ENCODE data around the gene PDLIM1. TPM values are rescaled to one million over a fixed set of nuclear protein-coding genes. Genes with fewer than 3 reads are reported as not detected.

PDLIM1 gene
- total RNA-seq, 1 donor from 2014 or later = 2.6 TPM

DNA sequence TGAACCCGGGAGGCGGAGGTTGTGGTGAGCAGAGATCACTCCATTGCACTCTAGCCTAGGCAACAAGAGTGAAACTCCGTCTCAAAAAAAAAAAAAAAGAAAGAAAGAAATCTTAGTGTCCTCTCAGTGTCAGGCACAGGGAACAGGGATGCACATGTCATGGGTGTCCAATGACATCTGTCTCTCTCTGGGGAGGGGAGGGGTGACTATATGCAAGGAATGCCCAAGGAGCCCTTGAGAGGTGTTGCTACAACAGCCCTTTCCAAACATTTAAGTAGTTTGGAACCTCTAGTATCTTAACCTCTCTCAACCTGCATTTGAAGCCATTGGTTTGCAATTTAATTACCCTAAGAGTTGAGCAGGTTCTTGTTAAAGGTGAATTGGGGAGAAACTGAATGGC, 28.9 kb downstream of the PDLIM1 start:
- intact Hi-C loops (cut with micrococcal nuclease) = no loop called here
- DNase-seq (ENCODE audit: low spot score) = no peak
- Mint-ChIP-seq H3K4me3 (no peak overlapping the region), H3K27me3 (ENCODE audit: insufficient read depth) (peaks cover 2% of the 10 kb centered on the region), H3K27ac (no peak overlapping the region), H3K9me3 (no peaks in the 10 kb centered on the region), H3K36me3 (ENCODE audit: low read depth) (peaks cover 4% of the 10 kb centered on the region), H3K4me1 (ENCODE audit: low read depth) (no peaks in the 10 kb centered on the region)

GRCh38 chr10:95260909-95261552, 29.8 kb downstream of the PDLIM1 start:
- Mint-ChIP-seq H3K36me3 (ENCODE audit: low read depth) (peaks cover 2% of the 10 kb centered on the region), H3K27ac (no peak overlapping the region), H3K27me3 (ENCODE audit: insufficient read depth) (peaks cover 2% of the 10 kb centered on the region), H3K9me3 (no peaks in the 10 kb centered on the region), H3K4me3 (no peak overlapping the region), H3K4me1 (ENCODE audit: low read depth) (no peaks in the 10 kb centered on the region)
- DNase-seq (ENCODE audit: low spot score) = no peak
- intact Hi-C loops (cut with micrococcal nuclease) = no loop called here

GRCh38 chr10:95260397-95260881, 30.4 kb downstream of the PDLIM1 start:
- Mint-ChIP-seq H3K27me3 (ENCODE audit: insufficient read depth) (peaks cover 2% of the 10 kb centered on the region), H3K36me3 (ENCODE audit: low read depth) (peaks cover 2% of the 10 kb centered on the region), H3K4me3 (no peak overlapping the region), H3K4me1 (ENCODE audit: low read depth) (no peaks in the 10 kb centered on the region), H3K27ac (no peak overlapping the region), H3K9me3 (no peaks in the 10 kb centered on the region)
- no peak for DNase-seq (ENCODE audit: low spot score)
- intact Hi-C loops (cut with micrococcal nuclease) = no loop called here

GRCh38 chr10:95257849-95258248, 33.0 kb downstream of the PDLIM1 start:
- intact Hi-C loops (cut with micrococcal nuclease) = no loop called here
- Mint-ChIP-seq H3K9me3 (no peaks in the 10 kb centered on the region), H3K36me3 (ENCODE audit: low read depth) (peaks cover 2% of the 10 kb centered on the region), H3K27me3 (ENCODE audit: insufficient read depth) (peaks cover 3% of the 10 kb centered on the region), H3K4me1 (ENCODE audit: low read depth) (peaks cover 8% of the 10 kb centered on the region), H3K27ac (no peak overlapping the region), H3K4me3 (no peak overlapping the region)
- DNase-seq (ENCODE audit: low spot score) = no peak

DNA sequence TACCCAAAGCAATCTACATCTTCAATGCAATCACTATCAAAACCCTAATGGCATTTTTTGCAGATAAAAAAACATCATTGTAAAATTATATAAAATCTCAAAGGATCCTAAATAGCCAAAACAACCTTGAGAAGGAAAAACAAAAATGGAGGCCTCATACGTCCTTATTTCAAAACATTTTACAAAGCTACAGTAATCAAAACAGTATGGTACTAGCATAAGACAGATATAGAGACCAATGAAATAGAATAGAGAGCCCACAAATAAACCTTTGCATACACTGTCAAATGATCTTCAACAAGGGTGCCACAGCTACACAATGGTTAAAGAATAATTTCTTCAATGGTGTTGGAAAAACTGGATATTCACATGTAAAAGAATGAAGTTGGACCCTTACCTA, 34.5 kb downstream of the PDLIM1 start:
- H3K36me3 Mint-ChIP-seq (ENCODE audit: low read depth) = peaks cover 2% of the 10 kb centered on the region
- peaks cover 8% of the 10 kb centered on the region for H3K4me1 Mint-ChIP-seq (ENCODE audit: low read depth)
- no peak for DNase-seq (ENCODE audit: low spot score)
- no peak overlapping the region for H3K27ac Mint-ChIP-seq
- H3K4me3 Mint-ChIP-seq = no peak overlapping the region
- H3K27me3 Mint-ChIP-seq (ENCODE audit: insufficient read depth) = peaks cover 8% of the 10 kb centered on the region
- H3K9me3 Mint-ChIP-seq = no peaks in the 10 kb centered on the region
- intact Hi-C loops (cut with micrococcal nuclease) = no loop called here

DNA sequence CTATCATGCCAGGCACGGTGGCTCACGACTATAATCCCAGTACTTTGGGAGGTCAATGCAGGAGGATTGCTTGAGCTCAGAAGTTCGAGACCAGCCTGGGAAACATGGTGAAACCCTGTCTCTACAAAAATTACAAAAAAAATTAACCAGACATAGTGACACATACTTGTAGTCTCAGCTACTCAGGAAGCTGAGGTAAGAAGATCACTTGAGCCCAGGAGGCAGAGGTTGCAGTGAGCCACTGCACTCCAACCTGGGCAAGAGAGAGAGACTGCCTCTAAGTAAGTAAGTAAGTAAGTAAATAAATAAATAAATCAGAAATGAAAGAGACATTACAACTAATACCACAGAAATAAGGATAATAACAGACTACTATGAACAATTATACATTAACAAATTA, 36.2 kb downstream of the PDLIM1 start:
- intact Hi-C loops (cut with micrococcal nuclease) = no loop called here
- peaks cover 8% of the 10 kb centered on the region for H3K27me3 Mint-ChIP-seq (ENCODE audit: insufficient read depth)
- no peak overlapping the region for H3K4me3 Mint-ChIP-seq
- peaks cover 8% of the 10 kb centered on the region for H3K4me1 Mint-ChIP-seq (ENCODE audit: low read depth)
- peaks cover 2% of the 10 kb centered on the region for H3K36me3 Mint-ChIP-seq (ENCODE audit: low read depth)
- no peaks in the 10 kb centered on the region for H3K9me3 Mint-ChIP-seq
- no peak for DNase-seq (ENCODE audit: low spot score)
- no peak overlapping the region for H3K27ac Mint-ChIP-seq

- H3K36me3 Mint-ChIP-seq (ENCODE audit: low read depth) = peaks cover 3% of the 10 kb centered on the region
- no peak overlapping the region for H3K27ac Mint-ChIP-seq
- intact Hi-C loops (cut with micrococcal nuclease) = no loop called here
- DNase-seq (ENCODE audit: low spot score) = no peak
- peaks cover 8% of the 10 kb centered on the region for H3K4me1 Mint-ChIP-seq (ENCODE audit: low read depth)
- no peak overlapping the region for H3K4me3 Mint-ChIP-seq
- no peaks in the 10 kb centered on the region for H3K9me3 Mint-ChIP-seq
- H3K27me3 Mint-ChIP-seq (ENCODE audit: insufficient read depth) = peaks cover 8% of the 10 kb centered on the region
Measured at GRCh38 chr10:95253686-95254085, 37.1 kb downstream of the PDLIM1 start.

DNA sequence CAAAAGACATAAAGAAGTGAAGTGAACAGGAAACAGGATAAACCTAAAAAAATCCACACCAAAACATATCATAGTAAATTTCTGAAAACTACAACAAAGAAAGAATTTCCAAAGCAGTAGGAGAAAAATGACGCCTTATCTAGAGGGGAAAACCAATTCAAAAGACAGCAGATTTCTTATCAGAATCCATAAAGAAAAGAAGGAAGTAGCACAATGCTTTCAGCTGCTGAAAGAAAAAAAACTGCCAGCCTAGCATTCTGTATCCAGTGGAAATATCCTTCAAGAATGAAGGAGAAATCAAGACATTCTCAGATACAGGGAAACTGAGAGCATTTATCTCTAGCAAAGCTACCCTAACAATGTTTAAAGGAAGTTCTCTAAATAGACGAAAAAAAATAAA, 37.8 kb downstream of the PDLIM1 start:
- no peak overlapping the region for H3K27ac Mint-ChIP-seq
- intact Hi-C loops (cut with micrococcal nuclease) = no loop called here
- peaks cover 8% of the 10 kb centered on the region for H3K4me1 Mint-ChIP-seq (ENCODE audit: low read depth)
- H3K4me3 Mint-ChIP-seq = no peak overlapping the region
- DNase-seq (ENCODE audit: low spot score) = no peak
- H3K9me3 Mint-ChIP-seq = no peaks in the 10 kb centered on the region
- peaks cover 8% of the 10 kb centered on the region for H3K27me3 Mint-ChIP-seq (ENCODE audit: insufficient read depth)
- peaks cover 3% of the 10 kb centered on the region for H3K36me3 Mint-ChIP-seq (ENCODE audit: low read depth)

- H3K27me3 Mint-ChIP-seq (ENCODE audit: insufficient read depth) = peaks cover 8% of the 10 kb centered on the region
- H3K9me3 Mint-ChIP-seq = no peaks in the 10 kb centered on the region
- peaks cover 2% of the 10 kb centered on the region for H3K36me3 Mint-ChIP-seq (ENCODE audit: low read depth)
- H3K4me1 Mint-ChIP-seq (ENCODE audit: low read depth) = peaks cover 23% of the 10 kb centered on the region
- no peak overlapping the region for H3K27ac Mint-ChIP-seq
- no peak for DNase-seq (ENCODE audit: low spot score)
- H3K4me3 Mint-ChIP-seq = no peak overlapping the region
- intact Hi-C loops (cut with micrococcal nuclease) = no loop called here
Measured at GRCh38 chr10:95250856-95251255, 39.9 kb downstream of the PDLIM1 start.

DNA sequence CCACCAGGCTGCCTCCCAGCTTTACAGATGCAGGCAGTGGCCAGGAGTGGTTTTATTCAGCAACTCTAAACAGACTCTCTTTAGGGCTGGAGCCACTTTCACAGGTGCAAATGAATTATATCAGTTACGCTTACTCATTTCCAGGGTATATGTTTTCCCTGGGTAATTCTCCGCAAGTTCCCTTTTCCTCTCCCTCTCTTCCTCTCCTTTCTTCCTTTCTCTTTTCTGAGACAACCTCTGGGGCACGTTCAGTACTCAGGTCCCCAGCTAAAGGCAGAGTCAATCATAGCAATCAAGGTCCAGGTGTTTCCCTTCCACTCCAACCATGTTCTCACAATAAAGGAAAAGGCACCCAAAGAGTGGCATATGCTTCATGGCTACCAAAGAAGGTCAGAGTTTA, 41.3 kb downstream of the PDLIM1 start:
- intact Hi-C loops (cut with micrococcal nuclease) = loop anchor here (5.0 to 10.0 kb wide), 4 partner anchors 43 to 353 kb away; partner anchors contain the start of genes PDLIM1 and SORBS1
- Mint-ChIP-seq H3K36me3 (ENCODE audit: low read depth) (peaks cover 2% of the 10 kb centered on the region), H3K9me3 (no peaks in the 10 kb centered on the region), H3K27me3 (ENCODE audit: insufficient read depth) (peaks cover 8% of the 10 kb centered on the region), H3K4me1 (ENCODE audit: low read depth) (peaks cover 28% of the 10 kb centered on the region), H3K27ac (peak overlapping the region; percentile 61), H3K4me3 (no peak overlapping the region)
- DNase-seq (ENCODE audit: low spot score) = no peak

DNA sequence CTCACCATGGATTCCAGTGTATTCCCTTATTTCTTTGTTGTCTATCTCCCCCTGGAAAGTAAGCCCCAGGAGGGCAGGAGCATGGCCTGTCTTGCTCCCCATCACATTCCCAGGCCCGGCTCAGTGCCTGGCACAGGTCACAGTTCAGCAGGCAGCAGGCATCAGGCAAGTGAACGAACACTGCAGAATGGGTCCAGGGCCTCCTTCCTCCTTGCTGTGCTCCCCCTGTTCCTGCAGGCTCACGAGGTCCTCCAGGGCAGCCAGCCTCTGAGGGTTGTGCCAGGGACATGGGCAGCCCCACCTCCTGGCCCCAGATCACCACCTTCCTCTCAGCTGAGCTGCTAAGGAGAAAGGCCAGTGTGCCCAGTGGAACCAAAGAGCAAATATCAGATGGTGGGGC, 41.8 kb downstream of the PDLIM1 start:
- Mint-ChIP-seq H3K27ac (no peak overlapping the region), H3K27me3 (ENCODE audit: insufficient read depth) (peaks cover 8% of the 10 kb centered on the region), H3K9me3 (no peaks in the 10 kb centered on the region), H3K4me3 (no peak overlapping the region), H3K36me3 (ENCODE audit: low read depth) (peaks cover 2% of the 10 kb centered on the region), H3K4me1 (ENCODE audit: low read depth) (peaks cover 28% of the 10 kb centered on the region)
- intact Hi-C loops (cut with micrococcal nuclease) = loop anchor here (5.0 to 10.0 kb wide), 4 partner anchors 43 to 353 kb away; partner anchors contain the start of genes PDLIM1 and SORBS1
- DNase-seq (ENCODE audit: low spot score) = no peak

- Mint-ChIP-seq H3K27ac (no peak overlapping the region), H3K36me3 (ENCODE audit: low read depth) (peaks cover 2% of the 10 kb centered on the region), H3K27me3 (ENCODE audit: insufficient read depth) (peaks cover 7% of the 10 kb centered on the region), H3K4me3 (no peak overlapping the region), H3K9me3 (no peaks in the 10 kb centered on the region), H3K4me1 (ENCODE audit: low read depth) (peaks cover 33% of the 10 kb centered on the region)
- intact Hi-C loops (cut with micrococcal nuclease) = loop anchor here (5.0 to 10.0 kb wide), 4 partner anchors 44 to 354 kb away; partner anchors contain the start of genes PDLIM1 and SORBS1
- no peak for DNase-seq (ENCODE audit: low spot score)
Measured at GRCh38 chr10:95247881-95248583, 42.8 kb downstream of the PDLIM1 start.

GRCh38 chr10:95247200-95247880, 43.5 kb downstream of the PDLIM1 start:
- no peak for DNase-seq (ENCODE audit: low spot score)
- Mint-ChIP-seq H3K36me3 (ENCODE audit: low read depth) (peaks cover 2% of the 10 kb centered on the region), H3K4me3 (no peak overlapping the region), H3K4me1 (ENCODE audit: low read depth) (peaks cover 33% of the 10 kb centered on the region), H3K9me3 (no peaks in the 10 kb centered on the region), H3K27me3 (ENCODE audit: insufficient read depth) (no peaks in the 10 kb centered on the region), H3K27ac (peak overlapping the region; percentile 52)
- intact Hi-C loops (cut with micrococcal nuclease) = loop anchor here (5.0 to 10.0 kb wide), 4 partner anchors 45 to 355 kb away; partner anchors contain the start of genes PDLIM1 and SORBS1
